NCI-H1436 (cell line): ENCODE measurements around the gene PPIL6.
A peak's percentile ranks its signal among the peaks of the same experiment; 100 is the strongest.
"Not testable (repeated sequence)": the region's sequence is repeated elsewhere in the genome, so short reads cannot be mapped to it uniquely, and the experiment has no call there.

ENCODE experiments used
- DNase-seq: peaks from one replicate; lab custom pipeline; 2025; lab: John Stamatoyannopoulos, UW

The PPIL6 gene

DNA sequence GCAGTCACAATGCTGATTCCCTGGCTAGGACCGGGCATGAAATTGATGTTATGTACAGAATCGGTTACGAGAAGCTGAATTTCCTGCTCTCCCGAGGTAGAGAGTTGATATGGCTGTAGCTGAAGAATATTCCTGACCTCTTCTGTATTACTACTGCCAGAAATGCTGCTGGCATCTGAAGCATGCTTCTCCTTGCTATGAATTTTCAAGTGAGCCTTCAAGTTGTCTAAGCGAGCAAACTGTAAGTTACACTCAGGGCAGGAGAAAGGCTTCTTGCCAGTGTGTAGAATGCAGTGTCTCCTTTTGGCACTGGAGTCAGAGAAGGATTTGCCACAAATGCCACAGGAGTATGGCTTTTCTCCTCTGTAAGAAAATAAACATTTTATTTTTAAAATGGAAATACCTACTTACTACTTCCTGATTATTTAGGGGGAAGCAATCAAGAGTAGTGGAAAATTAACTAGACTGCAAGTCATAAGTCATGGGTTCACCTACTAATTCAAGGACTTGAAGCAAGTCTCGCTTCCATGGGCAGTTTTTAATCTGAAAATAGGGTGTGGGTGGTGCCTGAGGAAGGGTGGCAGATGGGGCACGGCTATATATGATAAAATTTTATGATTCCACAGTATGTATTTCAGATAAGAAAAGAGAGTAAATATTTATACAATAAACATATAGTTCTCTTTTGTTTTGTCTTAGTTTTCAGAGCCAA is 25.9 kb upstream of the PPIL6 start:
- DNase-seq, result no peak

GRCh38 chr6:109465772-109466171 is 25.3 kb upstream of the PPIL6 start:
- no peak for DNase-seq

DNA sequence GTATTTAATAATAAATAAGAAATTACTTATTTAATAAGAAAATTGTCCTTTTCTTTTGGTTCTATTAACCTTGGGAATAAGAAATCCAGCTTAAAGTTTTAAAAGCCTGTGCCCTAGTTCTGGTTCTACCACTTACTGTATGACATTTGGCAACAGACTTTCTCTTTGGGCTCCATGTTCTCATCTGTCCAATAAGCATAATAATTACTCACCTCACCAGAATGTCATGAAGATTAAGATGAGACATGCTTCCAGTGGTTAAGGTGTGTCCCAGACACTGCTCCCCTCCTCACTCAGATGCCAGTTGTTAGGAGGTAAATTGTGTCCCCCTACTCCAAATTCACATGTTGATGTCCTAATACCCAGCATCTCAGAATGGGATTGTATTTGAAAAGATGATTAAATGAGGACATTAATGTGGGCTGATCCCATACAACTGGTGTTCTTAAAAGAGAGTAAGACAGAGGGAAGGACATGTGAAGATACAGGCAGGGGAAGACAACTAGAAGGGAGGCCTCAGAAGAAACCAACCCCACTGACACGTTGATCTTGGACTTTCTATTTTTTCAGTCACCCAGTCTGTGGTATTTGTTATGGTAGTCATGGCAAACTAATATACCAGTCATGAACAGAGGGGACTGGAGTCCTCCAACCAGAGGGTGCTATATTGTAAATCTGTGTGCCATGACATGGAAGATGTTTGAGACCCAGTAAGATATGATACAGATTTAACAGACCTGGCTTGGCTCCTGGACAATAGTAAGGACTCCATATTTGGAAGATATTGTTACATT is 21.5 kb upstream of the PPIL6 start:
- DNase-seq, result no peak

DNA sequence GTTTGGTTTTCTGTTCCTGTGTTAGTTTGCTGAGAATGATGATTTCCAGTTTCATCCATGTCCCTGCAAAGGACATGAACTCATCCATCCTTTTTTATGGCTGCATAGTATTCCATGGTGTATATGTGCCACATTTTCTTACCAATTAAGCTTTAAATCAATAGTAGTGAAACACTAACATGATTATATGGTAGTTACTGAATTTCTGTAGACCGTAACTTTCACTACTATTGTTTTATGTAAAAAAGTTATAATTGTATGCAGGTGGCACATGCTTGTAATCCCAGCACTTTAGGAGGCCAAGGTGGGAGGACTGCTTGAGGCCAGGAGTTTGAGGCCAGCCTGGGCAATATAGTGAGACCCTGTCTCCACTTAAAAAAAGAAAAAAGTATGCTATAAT is 20.8 kb upstream of the PPIL6 start:
- DNase-seq, result not testable (repeated sequence)

DNA sequence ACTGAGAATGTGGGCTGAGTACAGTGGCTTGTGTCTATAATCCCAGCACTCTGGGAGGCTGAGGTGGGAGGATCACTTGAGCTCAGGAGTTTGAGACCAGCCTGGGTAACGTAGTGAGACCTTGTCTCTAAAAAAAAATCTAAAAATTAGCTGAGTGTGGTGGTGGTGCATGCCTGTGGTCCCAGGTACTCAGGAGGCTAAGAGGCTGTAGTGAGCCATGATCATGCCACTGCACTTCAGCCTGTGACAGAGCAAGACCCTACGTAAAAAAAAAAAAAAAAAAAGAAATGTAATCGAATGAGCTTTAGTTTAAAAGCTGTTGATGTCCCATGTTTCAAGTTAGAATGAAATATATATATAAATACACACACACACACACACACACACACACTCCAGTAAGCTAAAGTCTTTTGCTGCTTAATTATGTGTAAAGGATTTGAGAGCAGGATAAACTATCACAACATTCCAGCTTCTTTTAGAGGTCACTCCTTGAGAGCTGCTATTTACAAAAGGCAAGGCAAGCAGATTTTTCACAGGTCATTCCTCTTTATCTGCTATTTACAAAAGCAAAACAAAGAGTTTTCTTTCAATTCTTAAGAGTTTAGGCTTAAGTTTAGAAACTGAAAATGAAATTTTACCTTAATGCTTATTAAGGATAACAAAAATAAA is 19.9 kb upstream of the PPIL6 start:
- no peak for DNase-seq

GRCh38 chr6:109458774-109459531 is 18.5 kb upstream of the PPIL6 start:
- no peak for DNase-seq

- DNase-seq, result no peak
Measured at GRCh38 chr6:109457562-109457996, 17.2 kb upstream of the PPIL6 start.

- DNase-seq, result no peak
Measured at GRCh38 chr6:109456710-109457561, 16.5 kb upstream of the PPIL6 start.

GRCh38 chr6:109456111-109456583 is 15.7 kb upstream of the PPIL6 start:
- no peak for DNase-seq

DNA sequence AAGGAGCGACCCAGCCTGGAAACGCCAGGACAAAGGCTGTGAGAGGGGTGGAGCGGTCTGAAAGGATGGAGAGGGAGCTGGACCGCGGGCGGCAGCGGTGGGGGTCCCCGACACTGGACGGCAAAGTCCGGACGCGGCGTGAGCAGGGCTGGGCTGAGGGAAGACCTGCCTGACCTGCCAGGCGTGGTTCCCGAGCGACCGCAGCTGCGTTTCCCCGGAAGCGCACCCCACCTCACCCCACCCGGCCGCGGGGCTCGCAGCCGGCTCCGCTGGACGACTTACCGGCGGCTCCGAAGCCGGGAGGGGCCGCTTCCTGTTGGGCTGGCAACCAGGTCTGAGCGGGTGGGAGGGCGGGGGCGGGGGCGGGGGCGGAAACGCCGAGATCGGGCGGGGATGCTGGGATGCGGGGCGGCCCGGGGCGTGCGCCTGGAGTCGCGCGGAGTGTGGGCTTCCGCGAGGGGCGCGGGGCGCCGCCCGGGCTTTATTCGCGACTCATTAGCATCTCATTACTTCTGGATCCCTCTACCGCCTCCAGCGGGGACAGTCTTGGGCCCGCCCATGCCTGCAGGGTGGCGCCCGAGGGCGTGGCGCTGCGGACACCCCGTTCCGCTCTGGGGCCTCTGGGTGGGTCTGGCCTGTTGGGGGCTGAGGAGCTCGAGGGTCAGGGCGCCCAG is 15.1 kb upstream of the PPIL6 start, which contains the start of gene MICAL1:
Gene MICAL1, minus strand, starts transcription at position 336 of the 674 bp plus-strand sequence. CDS start 1,576 bp downstream, outside the sequence.
- peak; percentile 88 for DNase-seq

DNA sequence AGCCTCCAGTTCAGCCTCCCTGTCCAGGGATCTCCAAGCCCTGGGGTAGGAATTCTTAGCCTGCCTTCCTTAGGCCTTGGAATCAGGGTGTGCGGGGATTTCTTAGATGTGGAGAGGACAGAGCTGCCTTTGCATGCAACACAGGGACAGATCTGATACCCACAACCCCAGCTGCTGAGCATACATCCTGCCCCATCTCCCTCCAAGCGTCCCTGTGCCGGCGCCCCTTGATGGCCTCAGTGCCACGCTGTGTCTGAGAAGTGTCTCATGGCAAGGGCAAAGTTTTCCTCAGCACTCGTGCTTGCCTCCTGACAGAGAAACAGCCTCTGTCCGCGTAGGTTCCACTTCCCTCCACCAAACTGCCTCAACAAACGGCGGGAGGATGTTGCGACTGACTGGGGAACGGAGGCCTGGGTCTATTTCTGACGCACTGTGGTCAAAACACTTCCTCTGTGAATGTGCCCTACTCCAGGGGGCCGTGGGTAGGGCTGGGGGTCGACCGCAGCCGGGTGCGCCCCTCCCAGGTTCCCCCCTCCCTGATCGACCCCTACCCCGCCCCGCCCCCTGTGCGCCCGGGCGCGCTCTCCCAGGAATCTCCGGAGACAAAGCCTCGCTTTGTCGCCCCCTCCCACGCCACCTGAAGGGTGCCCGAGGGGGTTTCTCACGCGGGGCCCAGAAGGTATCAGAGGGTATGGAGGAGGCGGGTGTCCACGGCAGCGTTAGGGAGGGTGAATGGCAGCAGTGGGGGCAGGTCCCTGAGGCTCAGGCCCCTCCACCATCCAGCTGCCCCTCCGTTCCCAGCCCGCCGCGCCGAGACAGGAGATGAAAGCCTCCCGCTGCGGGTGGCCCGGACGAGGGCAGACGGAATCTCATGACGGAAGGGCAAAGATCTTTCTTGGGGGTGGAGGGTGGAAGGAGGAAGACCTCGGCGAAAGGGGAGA is 14.3 kb upstream of the PPIL6 start:
- DNase-seq, result no peak

DNA sequence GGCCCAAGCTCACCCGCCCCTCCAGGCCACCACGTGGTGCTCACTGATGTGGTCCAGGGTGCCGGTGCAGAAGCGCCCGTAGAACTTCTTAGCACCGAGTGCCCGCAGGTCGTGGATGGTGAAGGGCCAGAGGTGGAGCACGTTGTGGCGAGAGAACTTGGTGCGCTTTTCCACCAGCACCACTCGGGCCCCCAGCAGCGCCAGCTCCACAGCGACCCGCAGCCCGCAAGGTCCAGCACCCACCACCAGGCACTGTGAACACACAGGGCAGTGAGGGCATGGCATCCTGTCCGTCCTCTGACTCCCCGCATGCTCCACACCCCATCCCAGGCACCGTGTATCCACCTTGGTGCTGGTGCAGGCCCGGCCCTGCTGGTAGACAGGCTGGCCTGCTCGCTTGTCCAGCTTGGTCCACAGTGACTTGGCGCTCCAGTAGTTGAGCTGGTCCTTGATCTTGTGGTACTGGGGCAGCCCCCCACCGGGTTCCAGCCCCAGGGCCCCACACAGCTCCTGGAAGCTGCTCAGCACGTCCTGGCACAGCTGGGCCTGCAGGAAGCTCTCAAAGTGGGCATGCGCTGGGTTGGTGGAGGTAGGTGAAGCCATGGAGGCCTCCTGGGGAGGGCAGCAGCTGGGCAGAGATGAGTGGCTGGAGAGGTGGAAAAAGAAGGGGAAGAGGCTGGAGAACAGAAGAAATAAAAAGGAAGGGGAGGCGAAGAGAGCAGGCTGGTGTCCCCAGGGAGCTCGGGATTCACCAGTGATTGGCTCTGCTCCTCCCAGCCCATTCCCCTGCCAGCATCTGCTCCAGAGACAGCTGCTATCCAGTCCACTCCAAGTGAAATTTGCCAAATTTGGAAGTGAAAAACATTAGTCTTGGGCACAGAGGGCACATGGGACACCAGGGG is 13.4 kb upstream of the PPIL6 start:
- DNase-seq, result no peak

DNA sequence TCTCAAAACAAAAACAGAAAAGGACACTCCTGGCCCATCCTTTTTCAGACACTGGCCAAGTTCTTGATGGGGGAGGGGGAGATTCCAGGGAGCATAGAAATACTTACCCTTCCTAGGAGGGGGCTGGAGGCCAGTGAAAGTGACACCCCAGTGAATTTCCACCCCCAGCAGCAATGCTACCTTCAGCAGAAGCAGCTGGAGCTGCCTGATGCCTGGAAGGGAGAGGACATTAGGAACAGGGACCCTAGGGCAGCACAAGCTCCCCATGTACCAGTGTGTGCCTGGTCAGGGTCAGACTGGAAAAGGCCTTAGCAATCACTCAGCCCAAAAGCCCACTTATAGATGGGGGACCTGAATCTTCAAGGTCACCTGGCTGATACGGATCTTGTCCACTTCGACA is 12.7 kb upstream of the PPIL6 start:
- DNase-seq, result no peak

GRCh38 chr6:109452181-109452580 is 11.8 kb upstream of the PPIL6 start:
- no peak for DNase-seq

- DNase-seq, result no peak
Measured at GRCh38 chr6:109451376-109451775, 10.9 kb upstream of the PPIL6 start.

GRCh38 chr6:109450801-109451200 is 10.4 kb upstream of the PPIL6 start:
- DNase-seq, result no peak

DNA sequence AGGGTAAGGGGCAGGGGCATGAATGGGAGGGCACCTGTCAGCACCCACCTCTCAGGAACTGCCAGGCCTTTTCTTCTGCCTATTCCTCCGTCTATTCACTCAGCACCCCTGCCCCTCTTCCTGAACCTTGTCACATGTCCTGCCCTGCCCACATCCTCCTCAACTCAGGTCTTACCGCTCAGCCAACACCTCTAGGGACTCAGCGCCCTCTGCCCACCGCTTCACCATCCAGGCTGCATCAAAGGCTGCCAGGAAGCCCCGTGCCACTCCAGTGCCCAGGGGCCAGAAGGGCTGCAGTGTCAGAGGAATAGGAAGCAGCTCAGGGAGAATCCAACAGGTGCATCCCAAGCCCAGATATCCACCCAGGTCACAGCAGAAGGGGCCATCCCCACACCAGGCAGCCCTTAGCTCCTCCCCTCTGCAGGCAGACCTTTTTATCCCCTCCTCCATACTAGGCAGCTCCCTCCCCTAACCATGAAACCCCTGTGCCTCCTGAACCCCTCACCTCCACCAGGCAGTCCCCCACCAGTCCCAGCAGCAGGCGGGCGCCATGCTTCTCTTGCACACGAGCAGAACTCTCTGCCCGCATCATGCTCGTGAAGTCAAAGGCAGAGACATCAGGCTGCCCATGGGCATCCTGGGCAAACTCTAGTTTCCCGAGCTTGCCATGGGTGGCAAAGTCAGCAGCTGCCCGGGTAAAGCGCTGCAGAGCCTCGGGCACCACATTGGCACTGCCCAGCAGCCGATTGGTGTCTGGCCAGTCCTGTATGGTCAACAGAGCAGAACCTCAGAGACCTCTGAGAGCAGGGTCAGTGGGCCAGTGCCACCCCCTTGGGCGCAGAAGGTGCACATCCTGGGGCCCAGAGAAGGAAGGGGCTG is 9.6 kb upstream of the PPIL6 start:
- no peak for DNase-seq
